Mesothelial cell of epicardium (in vitro differentiated cells): ENCODE results near the gene SPPL2C. TPM values are rescaled to one million over a fixed set of nuclear protein-coding genes. Genes with fewer than 3 reads are reported as not detected.

ENCODE experiments used
- DNase-seq, 2 experiments: peaks; one replicate each; pipeline ENCODE4 v3.0.0; 2021; ENCODE audit warnings: low spot score in 2 of 2; ENCODE audit not compliant: unreplicated experiment in 2 of 2
- H3K27ac Mint-ChIP-seq: 2 replicates; pipeline ENCODE4 v1.8.0; 2021; ENCODE audit warnings: mixed read lengths
- H3K27me3 Mint-ChIP-seq: 2 replicates; pipeline ENCODE4 v1.8.0; 2021; ENCODE audit warnings: low read depth, mixed read lengths
- H3K36me3 Mint-ChIP-seq: 2 replicates; pipeline ENCODE4 v1.8.0; 2021; ENCODE audit warnings: mixed read lengths
- H3K4me1 Mint-ChIP-seq: 2 replicates; pipeline ENCODE4 v1.8.0; 2021; ENCODE audit warnings: mixed read lengths
- H3K4me3 Mint-ChIP-seq: 2 replicates; pipeline ENCODE4 v1.8.0; 2021; ENCODE audit warnings: mild to moderate bottlenecking, moderate library complexity, mixed read lengths
- H3K9me3 Mint-ChIP-seq: 2 replicates; pipeline ENCODE4 v1.8.0; 2021; ENCODE audit warnings: mixed read lengths
- total RNA-seq: library from RNA; stranded (reverse); gene quantifications from 3 replicates; pipeline ENCODE4 v1.2.1, GENCODE V29; 2021
- TF ChIP-seq, protein P1 (sequence below): fragments of 200-600 bp; sonication (generic); IDR thresholded peaks from one replicate; pipeline ENCODE4 v1.5.0; 2021; ENCODE audit warnings: antibody characterized with exemption; ENCODE audit not compliant: unreplicated experiment

SPPL2C gene
- total RNA-seq, 1 donor from 2014 or later: not detected

DNA sequence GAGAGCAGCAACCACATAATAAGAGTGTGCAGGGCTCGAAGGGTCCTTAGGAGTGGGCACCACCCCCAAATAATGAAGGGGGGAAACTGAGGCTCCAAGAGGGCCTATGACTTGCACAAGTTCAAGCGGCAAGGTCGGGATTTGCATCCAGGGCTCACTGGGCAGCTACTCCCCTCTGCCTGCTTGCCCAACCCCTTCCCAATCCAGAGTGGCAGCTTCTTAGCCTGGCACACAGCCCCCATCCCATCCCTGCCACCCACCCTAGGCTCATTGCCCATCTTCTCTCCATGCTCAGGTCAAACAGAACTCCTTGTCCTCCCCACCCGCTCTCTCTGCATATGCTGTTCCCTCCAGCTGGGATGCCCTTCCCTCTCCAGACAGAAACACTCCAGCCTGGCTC lies 2.4 kb downstream of the SPPL2C start:
- no peaks in the 10 kb centered on the region for H3K36me3 Mint-ChIP-seq
- H3K9me3 Mint-ChIP-seq: no peaks in the 10 kb centered on the region
- H3K27ac Mint-ChIP-seq: no peak overlapping the region
- H3K4me1 Mint-ChIP-seq: no peaks in the 10 kb centered on the region
- peaks cover 34% of the 10 kb centered on the region for H3K27me3 Mint-ChIP-seq
- no peak for DNase-seq
- TF ChIP-seq, protein P1, sequence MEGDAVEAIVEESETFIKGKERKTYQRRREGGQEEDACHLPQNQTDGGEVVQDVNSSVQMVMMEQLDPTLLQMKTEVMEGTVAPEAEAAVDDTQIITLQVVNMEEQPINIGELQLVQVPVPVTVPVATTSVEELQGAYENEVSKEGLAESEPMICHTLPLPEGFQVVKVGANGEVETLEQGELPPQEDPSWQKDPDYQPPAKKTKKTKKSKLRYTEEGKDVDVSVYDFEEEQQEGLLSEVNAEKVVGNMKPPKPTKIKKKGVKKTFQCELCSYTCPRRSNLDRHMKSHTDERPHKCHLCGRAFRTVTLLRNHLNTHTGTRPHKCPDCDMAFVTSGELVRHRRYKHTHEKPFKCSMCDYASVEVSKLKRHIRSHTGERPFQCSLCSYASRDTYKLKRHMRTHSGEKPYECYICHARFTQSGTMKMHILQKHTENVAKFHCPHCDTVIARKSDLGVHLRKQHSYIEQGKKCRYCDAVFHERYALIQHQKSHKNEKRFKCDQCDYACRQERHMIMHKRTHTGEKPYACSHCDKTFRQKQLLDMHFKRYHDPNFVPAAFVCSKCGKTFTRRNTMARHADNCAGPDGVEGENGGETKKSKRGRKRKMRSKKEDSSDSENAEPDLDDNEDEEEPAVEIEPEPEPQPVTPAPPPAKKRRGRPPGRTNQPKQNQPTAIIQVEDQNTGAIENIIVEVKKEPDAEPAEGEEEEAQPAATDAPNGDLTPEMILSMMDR: no peak
- no peak overlapping the region for H3K4me3 Mint-ChIP-seq

DNA sequence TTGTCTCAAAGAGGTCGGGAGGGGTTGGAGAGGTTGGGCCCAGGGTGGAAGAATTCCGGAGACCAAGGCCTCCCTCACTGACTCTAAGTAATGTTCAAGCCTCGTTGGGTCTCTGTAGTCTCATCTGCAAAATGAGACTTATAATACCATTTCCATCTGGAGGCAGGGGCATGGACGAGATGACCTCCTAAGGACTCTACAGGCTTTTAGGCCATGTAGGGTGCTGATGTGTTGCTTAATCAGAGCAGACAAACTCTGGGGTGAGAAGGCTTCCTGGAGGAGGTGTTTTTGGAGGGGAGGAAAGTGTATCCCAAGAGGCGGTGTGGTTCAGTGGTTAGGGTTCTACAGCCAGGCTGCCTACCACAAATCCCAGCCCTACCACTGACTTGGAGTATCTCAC lies 3.1 kb downstream of the SPPL2C start:
- TF ChIP-seq, protein P1: no peak

DNA sequence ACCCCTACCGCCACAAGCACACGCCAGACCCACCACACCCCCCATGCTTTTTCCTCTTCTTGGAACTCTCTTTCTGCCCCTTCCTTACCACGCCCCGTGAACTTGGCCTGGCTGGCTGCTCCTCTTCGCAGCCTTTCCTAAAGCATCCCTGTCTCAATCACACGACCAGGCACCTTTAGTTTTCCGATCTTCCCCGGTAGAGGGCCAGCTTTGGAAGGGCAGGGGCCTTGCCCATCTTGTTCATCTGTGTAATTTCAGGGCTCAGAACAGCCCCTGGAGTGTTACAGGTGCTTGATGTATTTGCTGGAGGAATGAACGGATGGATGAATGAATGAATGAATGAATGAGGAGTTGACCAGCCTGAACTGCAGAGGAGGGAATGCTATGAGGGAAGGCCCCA lies 3.7 kb downstream of the SPPL2C start:
- Mint-ChIP-seq H3K4me3 (no peak overlapping the region), H3K9me3 (no peaks in the 10 kb centered on the region)

More for the DNA sequence above, 3.1 kb downstream of the SPPL2C start:
- Mint-ChIP-seq H3K4me1 (no peaks in the 10 kb centered on the region), H3K27me3 (peaks cover 37% of the 10 kb centered on the region), H3K4me3 (no peak overlapping the region), H3K27ac (no peak overlapping the region), H3K9me3 (no peaks in the 10 kb centered on the region), H3K36me3 (no peaks in the 10 kb centered on the region)
- no peak for DNase-seq

DNA sequence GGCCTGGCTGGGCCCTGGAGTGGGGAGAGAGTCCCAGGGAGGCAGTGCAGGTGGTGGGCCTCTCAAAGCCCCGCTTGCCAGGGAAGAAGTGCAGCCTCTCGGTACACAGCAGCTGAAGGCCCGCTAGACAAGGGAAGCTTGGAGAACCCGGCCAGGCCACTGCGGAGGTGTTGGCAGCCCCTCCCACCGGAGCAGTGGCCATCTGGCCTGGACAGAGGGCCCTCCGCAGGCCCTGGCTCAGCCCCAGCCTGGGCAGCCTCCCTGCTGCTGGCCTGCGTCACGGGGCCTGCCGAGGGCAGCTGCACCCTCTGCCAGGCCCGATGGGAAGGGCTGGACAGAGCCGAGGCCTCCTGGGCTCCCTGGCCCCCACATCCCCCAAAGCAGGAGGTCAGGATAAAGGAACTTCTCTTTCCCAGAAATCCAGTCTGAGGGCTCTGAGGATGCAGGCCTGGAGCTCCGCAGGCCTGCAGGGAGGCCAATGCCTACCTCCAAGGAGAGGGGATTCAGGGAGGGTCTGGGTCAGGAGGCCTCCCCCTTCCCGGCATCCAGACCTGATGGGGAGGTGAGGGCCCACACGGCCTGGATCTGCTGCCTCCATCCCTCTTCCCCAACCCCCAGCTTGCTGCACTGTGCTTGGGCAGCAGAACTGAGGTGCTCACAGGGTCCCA lies 4.3 kb downstream of the SPPL2C start:
- Mint-ChIP-seq H3K36me3 (no peaks in the 10 kb centered on the region), H3K27ac (no peak overlapping the region), H3K4me1 (no peaks in the 10 kb centered on the region), H3K9me3 (no peaks in the 10 kb centered on the region), H3K27me3 (peaks cover 36% of the 10 kb centered on the region), H3K4me3 (no peak overlapping the region)
- TF ChIP-seq, protein P1: no peak
- DNase-seq: no peak

More for the DNA sequence above, 3.7 kb downstream of the SPPL2C start:
- DNase-seq: no peak
- H3K4me1 Mint-ChIP-seq: no peaks in the 10 kb centered on the region
- no peak overlapping the region for H3K27ac Mint-ChIP-seq
- TF ChIP-seq, protein P1: no peak
- no peaks in the 10 kb centered on the region for H3K36me3 Mint-ChIP-seq
- H3K27me3 Mint-ChIP-seq: peaks cover 34% of the 10 kb centered on the region

DNA sequence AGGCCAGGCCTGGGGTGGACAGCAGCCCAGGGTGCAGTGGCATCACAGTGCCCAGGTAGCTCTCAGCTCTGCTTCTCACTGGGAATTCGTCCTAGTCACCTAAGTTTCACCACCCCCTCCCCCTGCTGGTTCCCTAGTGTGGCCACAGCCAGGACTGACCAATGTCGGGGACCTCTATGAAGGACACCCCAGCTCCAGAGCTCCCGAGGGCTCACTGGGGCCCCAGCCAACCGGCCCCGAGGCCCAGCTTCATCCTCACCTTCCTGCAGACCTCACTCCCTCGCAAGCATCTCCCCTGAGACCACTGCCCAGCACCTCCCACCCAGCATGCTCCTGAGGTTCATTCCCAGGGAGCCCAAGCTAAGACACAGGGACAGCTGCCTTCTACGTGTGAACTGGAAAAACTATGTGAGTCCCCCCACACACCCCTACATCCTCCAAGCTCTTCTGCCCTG lies 4.9 kb downstream of the SPPL2C start:
- DNase-seq: no peak
- Mint-ChIP-seq H3K4me1 (no peaks in the 10 kb centered on the region), H3K4me3 (no peak overlapping the region), H3K9me3 (no peaks in the 10 kb centered on the region), H3K36me3 (no peaks in the 10 kb centered on the region), H3K27me3 (peaks cover 40% of the 10 kb centered on the region), H3K27ac (no peak overlapping the region)
- TF ChIP-seq, protein P1: no peak
